HK-2 (cell line): ENCODE data around the gene RAB6B.

Source experiments
- DNase-seq: peaks from one replicate; pipeline ENCODE4 v3.0.0-alpha.2; 2018; ENCODE audit not compliant: unreplicated experiment

RAB6B gene

DNA sequence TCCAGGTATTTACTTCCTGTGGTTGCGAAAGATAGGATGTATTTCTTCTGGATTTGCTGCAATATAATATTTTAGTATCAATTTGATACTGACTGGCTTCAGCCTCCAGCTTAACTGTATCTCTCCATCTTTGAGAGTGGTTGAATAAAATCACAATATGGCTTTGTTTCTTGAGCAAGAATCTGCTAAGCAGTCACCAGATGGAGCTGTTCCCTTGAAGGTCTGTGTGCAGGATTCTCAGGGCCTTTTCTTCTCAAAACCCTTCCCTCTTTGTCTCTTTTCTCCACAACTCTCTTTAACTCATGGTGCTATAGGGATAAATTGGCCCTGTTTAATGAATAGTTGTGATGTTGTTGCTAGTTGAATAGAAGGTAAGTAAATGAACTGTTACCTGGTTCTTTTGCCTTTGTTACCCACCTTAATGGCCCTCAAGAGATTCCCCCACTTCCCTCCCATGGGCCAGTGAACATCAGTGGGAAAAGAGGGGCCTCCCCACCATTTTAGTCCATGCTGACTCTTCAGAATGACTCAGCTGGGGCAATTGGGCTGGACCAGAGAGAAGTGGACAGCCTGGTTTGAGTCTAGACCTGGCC is 34.8 kb upstream of the RAB6B start:
- no peak for DNase-seq

DNA sequence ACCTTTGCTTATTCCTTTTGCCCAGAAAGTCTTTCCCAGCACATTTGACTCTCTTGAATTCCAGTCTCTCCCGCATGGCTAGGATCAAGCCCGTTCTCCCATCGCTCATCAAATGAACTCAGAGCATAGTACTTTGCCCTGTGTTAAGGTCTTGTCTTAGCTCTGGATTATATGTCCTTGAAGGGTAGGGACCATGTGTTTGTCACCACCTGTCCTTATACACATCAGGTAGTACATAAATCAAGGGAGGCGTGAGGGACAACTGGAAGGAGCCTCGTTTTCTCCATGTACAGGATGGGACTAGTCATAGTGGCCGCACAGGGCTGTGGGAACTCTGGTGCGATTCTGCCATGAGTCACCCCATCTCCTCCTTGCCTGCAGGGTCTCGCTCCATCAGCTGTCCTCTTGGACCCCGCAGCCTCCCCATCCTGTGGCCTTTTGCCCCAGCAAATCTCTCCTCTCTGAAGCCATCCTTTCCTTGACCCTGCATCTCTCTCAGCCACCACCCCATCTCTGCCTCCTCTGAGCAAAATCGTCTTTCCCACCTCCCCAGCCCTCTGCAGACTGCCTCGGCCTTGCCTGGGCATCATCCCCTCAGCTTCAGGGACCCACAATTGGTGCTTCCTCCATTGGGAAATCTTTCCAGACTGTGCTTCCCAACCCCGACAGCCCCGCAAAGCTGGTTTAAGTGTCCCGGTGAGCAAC is 33.4 kb upstream of the RAB6B start:
- DNase-seq: no peak

DNA sequence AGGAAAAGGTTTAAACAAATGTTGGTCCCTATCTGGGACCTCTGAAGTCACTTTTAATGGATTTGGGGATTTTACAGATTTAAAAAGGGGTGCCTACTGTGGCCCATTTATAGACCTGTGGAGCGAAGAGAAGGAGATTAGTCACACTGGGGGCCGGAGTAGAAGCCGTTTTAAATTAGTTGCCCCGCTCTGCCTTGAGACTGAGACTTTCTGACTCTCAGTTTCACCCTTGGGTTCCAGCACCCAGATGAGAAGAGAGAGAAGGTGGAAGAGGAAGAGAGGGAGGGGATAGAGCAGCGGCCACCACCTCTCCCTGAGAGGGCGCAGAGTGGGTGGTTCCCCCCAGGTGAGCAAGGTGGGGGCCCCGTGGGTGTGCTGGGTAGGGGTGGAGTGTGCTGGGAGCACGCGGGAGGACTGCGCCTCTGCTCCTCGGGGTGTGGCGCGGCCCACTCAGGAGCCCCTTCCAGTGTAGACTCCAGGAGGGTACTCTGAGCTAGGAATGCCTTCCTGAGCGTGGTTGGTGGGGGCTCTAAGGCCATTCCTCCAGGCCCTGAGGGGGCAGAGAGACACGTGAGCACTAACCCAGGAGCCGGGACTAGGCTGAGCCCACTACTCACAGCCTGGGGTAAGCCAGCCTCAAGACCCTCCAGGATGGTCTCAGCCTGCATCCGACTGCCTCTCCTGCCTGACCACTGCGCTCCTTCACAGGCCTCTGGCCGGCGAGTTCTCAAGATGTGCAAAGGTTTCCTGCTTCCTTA is 32.6 kb upstream of the RAB6B start:
- DNase-seq: no peak

DNA sequence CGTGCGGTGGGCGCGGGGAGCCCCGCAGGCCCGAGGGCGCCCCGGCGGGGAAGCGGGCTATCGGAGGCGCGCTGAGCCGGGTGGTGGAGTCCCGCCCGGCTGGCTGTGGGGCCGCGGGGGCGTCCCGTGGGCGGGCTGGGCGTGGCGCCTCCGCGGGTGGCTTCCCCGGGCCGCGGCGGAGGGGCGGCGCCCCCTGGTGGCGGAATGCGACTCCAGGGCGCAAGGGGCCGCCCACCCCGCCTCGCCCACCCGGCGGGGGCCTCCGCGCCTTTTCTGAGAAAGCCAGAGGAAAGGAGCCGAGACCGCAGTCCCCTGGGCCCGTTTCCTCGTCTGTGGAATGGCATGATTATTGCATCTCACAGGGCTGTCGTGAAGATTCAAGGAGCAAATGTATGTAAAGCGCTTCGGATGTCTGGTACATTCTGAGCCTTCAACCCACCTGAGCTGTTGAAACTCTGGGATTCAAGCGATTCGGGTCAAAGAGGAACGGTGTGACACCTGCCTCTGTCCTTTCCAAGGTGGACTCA is 31.9 kb upstream of the RAB6B start:
- DNase-seq: peak; percentile 57

- no peak for DNase-seq
These were observed 31.3 kb upstream of the RAB6B start for GRCh38 chr3:133926736-133927539.

GRCh38 chr3:133925960-133926735 is 30.5 kb upstream of the RAB6B start:
- DNase-seq: no peak

DNA sequence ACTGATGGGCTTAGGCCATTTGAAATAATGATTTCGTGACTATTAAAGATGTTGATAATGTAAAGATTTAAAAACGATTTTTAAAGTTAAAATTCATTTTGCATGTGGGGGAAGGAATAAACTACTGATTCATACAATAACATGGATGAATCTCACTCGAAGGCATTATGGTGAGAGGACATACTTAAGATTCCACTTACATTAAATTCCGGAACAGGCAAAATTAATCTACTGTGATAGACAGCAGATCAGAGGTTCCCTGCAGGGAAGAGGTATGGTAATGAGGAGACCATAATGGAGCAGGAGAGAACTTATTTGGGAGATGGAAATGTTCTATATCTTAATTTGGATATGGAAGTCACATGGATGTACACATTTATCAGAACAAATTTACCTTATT is 28.4 kb upstream of the RAB6B start:
- DNase-seq: no peak

- no peak for DNase-seq
These were observed 25.9 kb upstream of the RAB6B start for GRCh38 chr3:133921592-133921991.

- no peak for DNase-seq
These were observed 21.5 kb upstream of the RAB6B start for GRCh38 chr3:133917144-133917543.

- DNase-seq: no peak
These were observed 20.3 kb upstream of the RAB6B start for GRCh38 chr3:133915685-133916658.

GRCh38 chr3:133914839-133915600 is 19.3 kb upstream of the RAB6B start:
- no peak for DNase-seq

DNA sequence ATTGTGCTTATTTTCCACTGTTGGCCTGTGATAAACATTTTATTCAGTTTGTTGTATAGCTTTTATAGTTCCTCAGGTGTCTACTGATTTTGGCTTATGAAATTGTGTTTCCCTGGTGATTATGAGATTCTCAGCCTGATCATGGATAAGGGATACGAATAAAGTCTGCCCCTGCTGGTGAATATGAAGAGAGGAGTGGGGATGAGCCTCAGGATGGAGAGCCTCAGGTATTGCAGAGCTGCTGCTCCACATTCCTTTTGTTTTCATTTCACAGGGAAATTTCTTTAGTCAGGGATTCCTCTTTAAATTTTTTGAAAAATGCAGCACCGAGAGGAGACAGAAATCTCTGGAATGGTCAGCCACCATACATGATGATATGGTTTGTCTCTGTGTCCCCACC is 14.7 kb upstream of the RAB6B start:
- no peak for DNase-seq

GRCh38 chr3:133905376-133905775 is 9.7 kb upstream of the RAB6B start:
- no peak for DNase-seq

GRCh38 chr3:133901847-133902246 is 6.2 kb upstream of the RAB6B start:
- DNase-seq: no peak

DNA sequence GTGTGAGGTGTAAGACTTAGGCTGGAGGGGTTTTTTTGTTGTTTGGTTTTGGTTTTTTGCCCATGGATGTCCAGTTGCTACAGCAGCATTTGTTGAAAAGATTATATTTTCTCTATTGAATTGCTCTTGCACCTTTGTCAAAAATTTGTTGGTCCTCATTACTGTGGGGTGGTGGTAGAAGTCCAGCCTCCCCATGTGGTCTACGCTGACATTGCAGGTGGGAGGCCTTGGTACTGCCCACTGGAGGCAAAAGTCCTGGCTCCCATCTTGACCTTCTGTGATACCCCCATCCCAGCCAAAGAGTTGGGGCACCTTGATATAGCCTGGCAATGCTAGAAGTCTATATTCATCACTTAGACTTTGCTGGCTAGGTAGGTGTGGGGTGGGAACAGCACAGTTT is 5.4 kb upstream of the RAB6B start:
- no peak for DNase-seq

DNA sequence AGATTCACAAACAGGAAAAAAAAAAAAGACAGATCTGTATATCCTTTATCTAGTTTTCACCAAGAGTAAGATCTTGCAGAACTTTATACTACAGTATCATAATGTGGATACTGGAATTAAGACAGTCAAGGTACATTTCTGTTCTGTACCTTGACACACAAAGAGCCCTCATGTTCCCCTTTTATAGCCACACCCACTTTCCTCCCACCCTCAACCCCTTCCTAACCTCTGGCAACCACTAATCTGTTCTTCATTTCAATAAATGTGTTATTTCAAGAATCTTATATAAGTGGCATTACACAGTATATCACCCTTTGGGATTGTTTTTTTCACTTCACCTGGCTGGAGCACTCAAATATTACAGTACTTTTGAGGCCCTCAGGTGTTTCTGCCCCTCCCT is 3.6 kb upstream of the RAB6B start:
- no peak for DNase-seq

- no peak for DNase-seq
These were observed 1.9 kb upstream of the RAB6B start for GRCh38 chr3:133897547-133897946.

DNA sequence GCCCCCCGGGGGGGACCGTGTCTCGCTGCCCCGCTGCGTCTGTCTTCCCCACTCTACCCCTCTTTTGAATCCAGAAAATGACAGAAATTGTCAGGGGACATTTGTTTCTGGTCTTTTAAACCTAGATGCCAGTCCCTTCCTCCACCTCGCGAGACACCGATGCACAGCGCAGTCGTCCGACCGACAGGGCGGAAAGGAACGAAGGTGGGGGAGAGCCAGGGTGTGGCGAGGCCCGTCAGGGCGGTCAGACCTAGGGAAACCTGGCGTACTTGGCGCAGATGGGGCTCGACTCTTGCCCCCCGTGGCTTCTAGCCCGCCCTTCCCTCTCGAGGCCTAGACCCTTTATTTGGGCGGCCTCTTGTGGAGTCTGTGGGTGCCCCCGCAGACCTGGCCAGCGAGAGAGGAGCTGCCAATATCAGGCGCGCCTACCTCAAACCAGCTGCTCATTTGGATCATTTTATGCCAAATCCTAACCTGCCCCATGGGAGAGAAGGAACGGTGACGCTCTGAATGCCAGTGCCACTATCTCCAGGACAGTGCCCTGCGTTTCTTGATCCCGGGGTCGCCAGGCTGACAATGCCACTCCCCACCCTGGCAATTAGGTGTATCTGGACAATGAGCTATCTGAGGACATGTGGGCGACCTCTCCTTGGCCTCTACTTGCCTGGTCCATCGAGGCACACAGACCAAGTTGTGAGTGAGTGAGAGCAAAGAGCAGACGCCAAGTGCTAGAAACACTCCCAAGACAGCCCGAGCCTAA is 500 bp upstream of the RAB6B start:
- no peak for DNase-seq
